Choroid plexus epithelial cell (primary cell): ENCODE data around the gene VAMP1.
A peak's percentile ranks its signal among the peaks of the same experiment; 100 is the strongest.

Source experiments
- DNase-seq: peaks from one replicate; pipeline ENCODE4 v3.0.0-alpha.2; 2010; ENCODE audit warnings: low read depth
- H3K4me3 ChIP-seq: 2 replicates; pipeline ENCODE4 v1.5.1; 2011; ENCODE audit warnings: low read depth, mild to moderate bottlenecking, control low read depth, low read length, moderate library complexity
- CTCF ChIP-seq: conservative IDR thresholded peaks from 2 replicates; pipeline ENCODE4 v1.5.1; 2011; ENCODE audit warnings: low read depth, mild to moderate bottlenecking, control low read depth, inconsistent platforms, low read length, moderate library complexity

The VAMP1 gene

GRCh38 chr12:6461401-6462233 is 8.9 kb downstream of the VAMP1 start:
- no peak for DNase-seq
- no peak for TF ChIP-seq CTCF
- H3K4me3 ChIP-seq, result no peak overlapping the region

GRCh38 chr12:6460751-6461371 is 9.6 kb downstream of the VAMP1 start:
- DNase-seq, result no peak
- no peak for TF ChIP-seq CTCF
- H3K4me3 ChIP-seq, result no peak overlapping the region

- no peak overlapping the region for H3K4me3 ChIP-seq
- DNase-seq, result no peak
- no peak for TF ChIP-seq CTCF
These were observed 11.5 kb downstream of the VAMP1 start for GRCh38 chr12:6459004-6459337.

- no peak for DNase-seq
- no peak for TF ChIP-seq CTCF
- H3K4me3 ChIP-seq, result no peak overlapping the region
These were observed 12.0 kb downstream of the VAMP1 start for GRCh38 chr12:6458281-6459003.

GRCh38 chr12:6457220-6457945 is 13.1 kb downstream of the VAMP1 start:
- no peak for DNase-seq
- no peak for TF ChIP-seq CTCF
- no peak overlapping the region for H3K4me3 ChIP-seq

- TF ChIP-seq CTCF, result no peak
- H3K4me3 ChIP-seq, result peak overlapping the region; percentile 74
- DNase-seq, result no peak
These were observed 17.4 kb downstream of the VAMP1 start for GRCh38 chr12:6452944-6453630.
